Chondrocyte (in vitro differentiated cells): Measurements from ENCODE around the gene AGPAT1. TPM values are rescaled to one million over a fixed set of nuclear protein-coding genes. Genes with fewer than 3 reads are reported as not detected.

Experiments used
- DNase-seq: peaks from one replicate; pipeline ENCODE4 v3.0.0; 2021; ENCODE audit warnings: mixed read lengths, low spot score
- H3K27ac Mint-ChIP-seq: one replicate; pipeline ENCODE4 v1.8.0; 2021; ENCODE audit warnings: mild to moderate bottlenecking, moderate library complexity, mixed read lengths; ENCODE audit not compliant: unreplicated experiment
- H3K27me3 Mint-ChIP-seq: 2 replicates; pipeline ENCODE4 v1.8.0; 2021; ENCODE audit warnings: low read depth, mixed read lengths
- H3K36me3 Mint-ChIP-seq: 2 replicates; pipeline ENCODE4 v1.8.0; 2021; ENCODE audit warnings: low read depth, mixed read lengths
- H3K4me1 Mint-ChIP-seq: 2 replicates; pipeline ENCODE4 v1.8.0; 2021; ENCODE audit warnings: low read depth, mild to moderate bottlenecking, mixed read lengths
- H3K4me3 Mint-ChIP-seq: one replicate; pipeline ENCODE4 v1.8.0; 2021; ENCODE audit warnings: mild to moderate bottlenecking, moderate library complexity, mixed read lengths; ENCODE audit not compliant: unreplicated experiment
- H3K9me3 Mint-ChIP-seq: 2 replicates; pipeline ENCODE4 v1.8.0; 2021; ENCODE audit warnings: low read depth, mixed read lengths
- total RNA-seq: library from RNA; stranded (reverse); gene quantifications from 3 replicates; pipeline ENCODE4 v1.2.1, GENCODE V29; 2021
- TF ChIP-seq, protein P1 (sequence below): fragments of 200-600 bp; sonication (generic); IDR thresholded peaks from 2 replicates; pipeline ENCODE4 v1.5.0; 2021; ENCODE audit warnings: antibody characterized with exemption, mild to moderate bottlenecking, moderate library complexity

AGPAT1 gene
- total RNA-seq, 1 donor from 2014 or later = 67.0 TPM

DNA sequence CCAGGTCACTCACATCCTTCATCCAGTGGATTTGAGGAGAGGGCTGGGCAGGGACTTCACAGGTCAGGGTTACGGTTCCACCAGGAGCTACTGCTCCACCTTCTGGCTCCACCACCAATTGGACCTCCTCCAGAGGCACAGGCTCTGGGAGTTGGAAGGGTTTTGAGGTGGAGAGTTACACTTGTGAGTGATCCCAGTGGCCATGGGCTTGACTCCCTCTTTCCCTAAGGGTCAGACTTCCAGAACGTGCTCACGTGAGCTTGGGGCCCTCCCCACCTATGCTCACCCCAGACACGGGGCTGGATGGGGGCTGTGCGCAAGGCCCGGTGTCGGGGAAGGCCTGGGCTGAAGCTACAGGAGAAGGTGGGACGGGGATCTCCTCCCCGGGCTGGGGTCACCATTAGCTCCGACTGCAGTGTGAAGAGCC lies 6.7 kb upstream of the AGPAT1 start:
- DNase-seq = peak; percentile 71
- Mint-ChIP-seq H3K27me3 (no peaks in the 10 kb centered on the region), H3K36me3 (peaks cover 15% of the 10 kb centered on the region), H3K4me3 (no peak overlapping the region), H3K9me3 (no peaks in the 10 kb centered on the region), H3K4me1 (peaks cover 41% of the 10 kb centered on the region), H3K27ac (peak overlapping the region; percentile 45)
- TF ChIP-seq, protein P1, sequence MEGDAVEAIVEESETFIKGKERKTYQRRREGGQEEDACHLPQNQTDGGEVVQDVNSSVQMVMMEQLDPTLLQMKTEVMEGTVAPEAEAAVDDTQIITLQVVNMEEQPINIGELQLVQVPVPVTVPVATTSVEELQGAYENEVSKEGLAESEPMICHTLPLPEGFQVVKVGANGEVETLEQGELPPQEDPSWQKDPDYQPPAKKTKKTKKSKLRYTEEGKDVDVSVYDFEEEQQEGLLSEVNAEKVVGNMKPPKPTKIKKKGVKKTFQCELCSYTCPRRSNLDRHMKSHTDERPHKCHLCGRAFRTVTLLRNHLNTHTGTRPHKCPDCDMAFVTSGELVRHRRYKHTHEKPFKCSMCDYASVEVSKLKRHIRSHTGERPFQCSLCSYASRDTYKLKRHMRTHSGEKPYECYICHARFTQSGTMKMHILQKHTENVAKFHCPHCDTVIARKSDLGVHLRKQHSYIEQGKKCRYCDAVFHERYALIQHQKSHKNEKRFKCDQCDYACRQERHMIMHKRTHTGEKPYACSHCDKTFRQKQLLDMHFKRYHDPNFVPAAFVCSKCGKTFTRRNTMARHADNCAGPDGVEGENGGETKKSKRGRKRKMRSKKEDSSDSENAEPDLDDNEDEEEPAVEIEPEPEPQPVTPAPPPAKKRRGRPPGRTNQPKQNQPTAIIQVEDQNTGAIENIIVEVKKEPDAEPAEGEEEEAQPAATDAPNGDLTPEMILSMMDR = no peak

- peak; percentile 74 for DNase-seq
- Mint-ChIP-seq H3K27ac (peak overlapping the region; percentile 45), H3K27me3 (no peaks in the 10 kb centered on the region), H3K4me1 (peaks cover 41% of the 10 kb centered on the region), H3K9me3 (no peaks in the 10 kb centered on the region), H3K4me3 (no peak overlapping the region), H3K36me3 (peaks cover 15% of the 10 kb centered on the region)
- TF ChIP-seq, protein P1 = no peak
These were observed 6.1 kb upstream of the AGPAT1 start for GRCh38 chr6:32181915-32182529.

GRCh38 chr6:32181148-32181702 lies 5.3 kb upstream of the AGPAT1 start:
- Mint-ChIP-seq H3K9me3 (no peaks in the 10 kb centered on the region), H3K27me3 (no peaks in the 10 kb centered on the region), H3K4me3 (no peak overlapping the region), H3K4me1 (peaks cover 43% of the 10 kb centered on the region), H3K27ac (peak overlapping the region; percentile 57), H3K36me3 (peaks cover 12% of the 10 kb centered on the region)
- TF ChIP-seq, protein P1 = no peak
- DNase-seq = peak; percentile 66

DNA sequence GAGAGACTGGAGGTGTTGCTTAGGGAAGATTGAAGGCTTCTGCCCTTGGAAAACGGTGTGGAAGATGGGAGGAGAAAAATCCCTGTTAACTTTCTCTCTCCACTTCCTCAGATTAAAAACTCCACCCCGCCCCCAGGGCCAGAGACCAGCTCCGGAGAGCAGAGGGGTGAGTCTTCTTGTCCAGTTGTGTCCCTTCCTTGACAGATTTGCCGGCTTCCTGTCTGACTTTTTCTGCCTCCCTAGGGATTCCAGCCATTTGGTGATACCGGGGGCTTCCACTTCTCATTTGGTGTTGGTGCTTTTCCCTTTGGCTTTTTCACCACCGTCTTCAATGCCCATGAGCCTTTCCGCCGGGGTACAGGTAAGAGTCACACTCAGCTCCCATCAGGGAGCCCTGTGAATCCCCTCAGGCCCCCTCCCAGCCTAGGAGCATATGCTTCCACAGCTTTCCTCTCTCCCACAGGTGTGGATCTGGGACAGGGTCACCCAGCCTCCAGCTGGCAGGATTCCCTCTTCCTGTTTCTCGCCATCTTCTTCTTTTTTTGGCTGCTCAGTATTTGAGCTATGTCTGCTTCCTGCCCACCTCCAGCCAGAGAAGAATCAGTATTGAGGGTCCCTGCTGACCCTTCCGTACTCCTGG lies 4.0 kb upstream of the AGPAT1 start:
- H3K9me3 Mint-ChIP-seq = no peaks in the 10 kb centered on the region
- H3K4me1 Mint-ChIP-seq = peaks cover 42% of the 10 kb centered on the region
- H3K27me3 Mint-ChIP-seq = no peaks in the 10 kb centered on the region
- peaks cover 7% of the 10 kb centered on the region for H3K36me3 Mint-ChIP-seq
- H3K27ac Mint-ChIP-seq = peak overlapping the region; percentile 32
- peak; percentile 47 for DNase-seq
- TF ChIP-seq, protein P1 = no peak
- H3K4me3 Mint-ChIP-seq = peak overlapping the region; percentile 81

- Mint-ChIP-seq H3K4me1 (peaks cover 53% of the 10 kb centered on the region), H3K36me3 (peaks cover 7% of the 10 kb centered on the region), H3K27ac (peak overlapping the region; percentile 94), H3K9me3 (no peaks in the 10 kb centered on the region), H3K4me3 (peak overlapping the region; percentile 81), H3K27me3 (no peaks in the 10 kb centered on the region)
- TF ChIP-seq, protein P1 = no peak
- DNase-seq = peak; percentile 71
These were observed 2.9 kb upstream of the AGPAT1 start for GRCh38 chr6:32178547-32179440.
